DOHH2 (cell line): ENCODE results near the gene CHN2.

Source experiments
- EZH2phosphoT487 ChIP-seq: fragments of 200-600 bp; sonication (generic); IDR thresholded peaks from 2 replicates; pipeline ENCODE4 v1.6.1; 2017; ENCODE audit warnings: borderline replicate concordance, mild to moderate bottlenecking, antibody characterized with exemption, low read length, moderate library complexity, mixed read lengths
- TF ChIP-seq, protein P1 (sequence below): fragments of 200-600 bp; sonication (generic); IDR thresholded peaks from one replicate; pipeline ENCODE4 v1.5.1; 2014; ENCODE audit warnings: antibody characterized with exemption, mild to moderate bottlenecking, low read depth, low read length; ENCODE audit not compliant: poor library complexity, severe bottlenecking

DNA sequence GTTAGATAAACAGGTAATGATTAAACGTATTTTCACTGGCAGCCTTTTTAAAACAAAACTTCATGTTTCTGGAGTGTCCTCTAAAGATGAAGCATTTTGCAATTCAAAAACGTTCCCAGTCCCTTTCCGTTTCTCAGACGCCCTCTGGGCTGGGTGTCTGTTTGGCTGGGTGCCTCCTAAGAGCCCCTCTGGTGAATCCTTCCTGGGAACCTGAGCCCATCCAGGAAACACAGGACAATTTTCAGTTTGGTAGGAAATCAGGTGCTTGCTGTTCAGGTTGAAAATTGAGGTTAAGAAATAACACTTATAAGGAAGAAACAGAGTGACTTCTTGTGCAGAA lies 76.7 kb downstream of the CHN2 start:
- TF ChIP-seq, protein P1, sequence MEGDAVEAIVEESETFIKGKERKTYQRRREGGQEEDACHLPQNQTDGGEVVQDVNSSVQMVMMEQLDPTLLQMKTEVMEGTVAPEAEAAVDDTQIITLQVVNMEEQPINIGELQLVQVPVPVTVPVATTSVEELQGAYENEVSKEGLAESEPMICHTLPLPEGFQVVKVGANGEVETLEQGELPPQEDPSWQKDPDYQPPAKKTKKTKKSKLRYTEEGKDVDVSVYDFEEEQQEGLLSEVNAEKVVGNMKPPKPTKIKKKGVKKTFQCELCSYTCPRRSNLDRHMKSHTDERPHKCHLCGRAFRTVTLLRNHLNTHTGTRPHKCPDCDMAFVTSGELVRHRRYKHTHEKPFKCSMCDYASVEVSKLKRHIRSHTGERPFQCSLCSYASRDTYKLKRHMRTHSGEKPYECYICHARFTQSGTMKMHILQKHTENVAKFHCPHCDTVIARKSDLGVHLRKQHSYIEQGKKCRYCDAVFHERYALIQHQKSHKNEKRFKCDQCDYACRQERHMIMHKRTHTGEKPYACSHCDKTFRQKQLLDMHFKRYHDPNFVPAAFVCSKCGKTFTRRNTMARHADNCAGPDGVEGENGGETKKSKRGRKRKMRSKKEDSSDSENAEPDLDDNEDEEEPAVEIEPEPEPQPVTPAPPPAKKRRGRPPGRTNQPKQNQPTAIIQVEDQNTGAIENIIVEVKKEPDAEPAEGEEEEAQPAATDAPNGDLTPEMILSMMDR = no peak
- no peak for TF ChIP-seq EZH2phosphoT487
